Embryonic facial prominence (tissue), 1 donor: ENCODE data around the gene UBQLN4.

Experiments used
- DNase-seq: peaks from one replicate; pipeline ENCODE4 v3.0.0-alpha.2; 2016; ENCODE audit errors: extremely low spot score

Gene UBQLN4

GRCh38 chr1:156053768-156054499 lies at the start of gene UBQLN4:
Gene UBQLN4 (minus strand): TSS chr1:156053798. CDS start chr1:156053701, 97 bp downstream.
- DNase-seq, result peak; percentile 73

GRCh38 chr1:156102633-156103511 lies 49.3 kb upstream of the UBQLN4 start:
- DNase-seq, result no peak

GRCh38 chr1:156101880-156102279 lies 48.3 kb upstream of the UBQLN4 start:
- no peak for DNase-seq

DNA sequence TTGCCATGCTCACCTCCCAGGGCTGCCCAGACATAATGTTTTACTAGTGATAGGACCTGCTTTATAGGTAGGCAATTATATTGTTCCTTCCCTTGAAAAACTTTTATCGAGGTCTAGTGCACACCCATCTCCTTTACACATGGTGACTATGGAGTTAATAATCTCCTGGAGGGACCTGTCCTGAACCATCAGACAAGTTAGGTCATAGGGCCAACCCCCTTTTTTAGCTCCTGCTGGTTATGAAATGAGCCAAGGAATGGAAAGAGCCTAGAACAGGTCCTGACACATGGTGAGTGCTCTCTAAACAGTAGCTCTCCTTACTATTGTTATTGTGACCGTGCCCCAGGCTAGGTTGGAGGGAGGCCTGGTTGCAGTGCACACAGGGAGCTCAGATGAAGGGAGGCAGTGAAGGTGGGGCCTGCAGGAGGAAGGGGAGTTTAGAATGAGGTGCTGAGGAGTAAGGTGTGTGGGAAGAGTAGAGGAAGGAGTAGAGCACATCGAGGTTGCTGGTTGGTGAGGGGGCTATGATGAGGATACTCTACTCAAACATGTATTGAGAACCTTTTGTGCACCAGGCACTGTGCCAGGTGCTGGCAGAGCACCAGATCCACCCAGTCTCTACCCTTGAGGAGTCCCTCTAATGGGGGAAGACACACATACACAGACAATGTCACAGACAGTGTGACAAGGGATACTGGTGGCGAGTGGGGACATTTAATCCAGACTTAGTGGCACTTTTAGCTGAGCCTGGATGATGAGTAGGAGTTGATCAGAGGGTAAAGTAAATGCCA lies 46.8 kb upstream of the UBQLN4 start:
- no peak for DNase-seq

DNA sequence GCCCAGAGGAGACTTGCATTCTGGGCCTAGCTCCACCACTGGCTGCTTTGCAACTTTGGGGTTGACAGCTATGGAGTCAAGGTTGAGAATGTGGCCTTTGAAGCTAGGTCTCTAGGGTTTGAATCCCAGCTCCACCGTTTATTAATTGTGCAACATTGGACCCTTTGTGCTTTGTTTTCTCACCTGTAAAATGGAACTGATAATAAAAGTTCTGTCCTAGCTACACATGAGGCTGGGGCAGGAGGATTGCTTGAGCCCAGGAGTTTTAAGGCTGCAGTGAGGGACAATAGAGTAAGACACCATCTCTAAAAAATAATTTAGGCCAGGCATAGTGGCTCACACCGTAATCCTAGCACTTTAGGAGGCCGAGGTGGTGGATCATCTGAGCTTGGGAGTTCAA lies 45.7 kb upstream of the UBQLN4 start:
- no peak for DNase-seq

GRCh38 chr1:156098784-156099183 lies 45.2 kb upstream of the UBQLN4 start:
- no peak for DNase-seq

GRCh38 chr1:156097499-156098178 lies 44.0 kb upstream of the UBQLN4 start:
- no peak for DNase-seq

DNA sequence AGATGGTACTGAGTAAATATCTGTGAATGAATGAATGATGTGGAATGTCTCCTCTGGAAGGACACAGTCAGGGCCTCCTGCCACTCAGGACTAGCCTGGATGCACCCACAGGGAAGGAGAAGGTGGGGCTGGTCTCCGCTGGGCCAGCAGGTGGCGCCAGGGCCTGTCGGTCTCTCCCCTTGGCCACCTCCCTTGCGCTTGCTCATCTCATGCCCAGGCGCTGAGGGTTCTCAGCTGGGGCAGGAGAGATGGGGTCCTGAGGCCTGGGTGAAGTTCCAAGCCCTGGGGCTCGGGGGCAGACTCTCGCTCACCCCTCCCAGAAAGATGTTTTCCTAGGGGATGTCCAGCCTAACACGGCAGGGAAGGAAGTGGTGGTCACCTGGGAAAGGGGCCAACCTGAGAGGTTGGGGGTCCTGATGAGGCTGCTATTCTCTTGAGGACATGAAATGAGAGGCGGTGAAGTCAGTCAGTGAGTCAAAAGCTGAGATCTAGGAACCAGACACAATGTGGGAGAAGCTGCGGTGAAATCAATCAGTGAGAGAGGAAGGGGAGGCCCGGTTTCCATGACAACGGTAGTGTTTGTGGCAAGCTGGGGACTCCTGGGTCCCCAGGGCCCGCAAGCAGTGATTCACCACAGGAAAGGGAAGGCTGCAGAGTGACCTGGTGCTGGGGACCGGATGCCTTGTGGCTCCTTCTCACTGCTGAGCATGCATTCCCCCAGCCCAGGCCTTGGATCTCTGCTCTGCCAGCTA lies 43.2 kb upstream of the UBQLN4 start:
- DNase-seq, result no peak

DNA sequence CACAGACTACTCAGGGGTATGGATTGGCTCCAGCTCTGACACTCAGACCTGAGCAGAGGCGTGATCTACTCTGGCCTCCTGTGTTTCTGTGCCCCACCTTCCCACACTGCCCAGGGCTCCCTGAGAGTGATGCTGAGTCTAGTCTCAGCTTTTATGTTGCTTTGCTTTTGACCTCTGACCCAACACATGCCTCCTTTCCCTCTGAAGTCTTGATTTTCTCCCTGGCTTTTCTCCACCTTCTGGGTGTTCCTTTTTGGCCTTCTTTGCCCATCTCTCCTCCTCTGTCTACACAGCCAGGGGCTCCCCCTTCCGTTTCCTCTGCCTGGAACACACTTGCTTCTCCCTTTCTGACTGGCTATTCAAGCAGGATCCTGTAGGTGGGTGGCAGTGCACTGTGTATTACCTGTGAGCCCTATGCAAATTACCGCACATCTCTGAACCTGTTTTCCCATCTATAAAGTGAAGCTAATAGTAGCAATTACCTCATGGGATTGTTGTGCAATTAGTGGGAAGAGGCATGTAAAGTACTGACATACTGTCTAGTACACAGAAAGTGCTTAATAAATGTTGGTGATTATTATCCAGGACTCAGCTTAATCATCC lies 42.4 kb upstream of the UBQLN4 start:
- DNase-seq, result no peak

DNA sequence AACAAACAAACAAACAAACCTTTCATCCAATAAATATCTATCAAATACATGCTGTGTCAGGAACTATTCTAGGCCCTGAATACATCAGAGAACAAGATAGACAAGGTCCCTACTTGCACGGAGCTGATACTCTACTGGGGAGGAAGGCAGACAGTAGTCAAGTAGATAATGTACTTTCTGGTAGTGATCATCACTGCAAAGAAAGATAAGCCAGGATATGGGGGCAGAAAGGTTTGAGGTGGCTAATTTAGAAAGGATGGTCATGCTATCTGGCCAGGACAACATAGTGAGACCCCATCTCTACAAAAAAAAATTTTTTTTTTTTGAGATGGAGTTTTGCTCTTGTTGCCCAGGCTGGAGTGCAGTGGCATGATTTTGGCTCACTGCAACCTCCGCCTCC lies 38.0 kb upstream of the UBQLN4 start:
- DNase-seq, result no peak

GRCh38 chr1:156090840-156091188 lies 37.2 kb upstream of the UBQLN4 start:
- no peak for DNase-seq

- no peak for DNase-seq
Measured at GRCh38 chr1:156090138-156090839, 36.7 kb upstream of the UBQLN4 start.

DNA sequence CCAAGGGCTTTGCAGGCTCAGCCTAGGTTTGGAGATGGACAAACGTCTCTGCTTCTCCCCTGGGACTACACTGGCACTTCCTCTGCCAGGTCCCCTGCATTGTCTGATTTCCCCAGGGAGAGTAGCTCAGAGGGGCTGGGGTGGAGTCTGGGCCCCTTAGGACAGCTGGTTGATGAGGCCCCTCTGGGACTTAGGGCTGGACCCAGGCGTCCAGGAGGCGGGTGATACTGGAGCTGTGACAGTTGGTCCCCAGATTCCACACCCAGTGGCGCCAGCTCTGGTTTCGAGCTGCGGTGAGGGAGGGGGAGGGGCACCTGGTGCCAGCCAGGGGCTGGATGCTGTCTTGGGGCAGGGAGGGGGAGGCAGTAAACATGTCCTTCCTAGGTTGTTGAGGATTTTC lies 36.1 kb upstream of the UBQLN4 start:
- DNase-seq, result no peak

DNA sequence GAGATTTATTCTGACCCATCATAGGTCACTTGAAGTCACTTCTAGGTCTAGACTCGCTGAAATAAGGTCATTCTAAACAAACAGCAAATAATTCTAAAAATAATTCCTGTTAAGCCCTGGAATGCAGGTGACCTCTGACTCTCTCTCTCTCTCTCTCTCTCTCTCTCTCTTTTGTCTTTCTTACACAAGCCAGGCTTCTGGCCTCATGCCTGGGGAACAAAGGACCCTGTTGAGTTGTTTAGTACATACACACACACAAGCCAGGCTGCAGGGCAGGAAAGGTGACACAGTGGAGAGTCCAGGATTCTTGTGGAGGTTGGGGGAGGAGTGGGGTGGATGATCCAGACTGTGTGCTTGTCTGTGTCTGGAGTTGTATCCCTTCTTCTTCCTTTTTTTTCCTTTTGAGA lies 32.7 kb upstream of the UBQLN4 start:
- no peak for DNase-seq

- DNase-seq, result no peak
Measured at GRCh38 chr1:156083800-156084790, 30.5 kb upstream of the UBQLN4 start.

DNA sequence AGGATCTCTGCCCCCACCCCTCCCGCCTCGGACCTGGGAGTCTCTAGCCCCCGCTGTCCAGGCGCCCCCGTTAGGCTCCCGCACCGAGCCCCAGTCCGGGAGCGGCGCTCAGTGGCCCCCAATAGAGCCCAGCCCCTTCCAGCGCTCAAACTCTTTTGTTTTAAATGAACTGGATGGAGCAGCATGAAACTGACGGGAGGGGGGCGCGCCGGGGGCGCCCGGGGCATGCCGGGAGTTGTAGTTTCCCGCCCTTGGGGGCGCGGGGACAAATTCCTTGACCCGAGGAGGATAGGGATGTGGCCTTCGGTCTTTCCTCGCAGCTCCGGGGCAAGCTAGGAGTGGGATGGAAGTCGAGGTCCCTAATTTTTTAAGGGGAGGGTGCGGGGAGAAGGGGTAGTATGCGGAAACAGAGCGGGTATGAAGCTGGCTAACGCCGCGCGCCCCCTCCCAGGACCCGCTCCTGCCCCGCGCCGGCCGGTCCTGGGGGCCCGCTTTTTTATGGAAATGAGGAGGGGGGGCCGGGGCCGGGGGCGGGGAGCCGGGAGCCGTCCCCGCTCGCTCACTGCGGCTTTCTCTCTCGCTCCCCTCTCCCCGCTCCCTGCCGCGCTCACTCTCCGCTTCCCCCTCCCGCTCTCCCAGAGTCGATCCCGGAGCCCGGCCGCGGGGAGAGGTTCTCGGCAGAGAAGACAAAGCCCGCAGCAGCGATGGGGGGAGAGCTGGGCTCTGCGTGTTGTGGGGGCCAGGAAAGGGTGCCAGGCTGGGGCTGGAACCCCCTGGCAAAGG lies 28.9 kb upstream of the UBQLN4 start, which contains the start of gene MEX3A:
TSS of gene MEX3A (minus strand) at position 157 of the 783 bp plus-strand sequence. CDS start 467 bp downstream, outside the sequence.
- peak; percentile 86 for DNase-seq

DNA sequence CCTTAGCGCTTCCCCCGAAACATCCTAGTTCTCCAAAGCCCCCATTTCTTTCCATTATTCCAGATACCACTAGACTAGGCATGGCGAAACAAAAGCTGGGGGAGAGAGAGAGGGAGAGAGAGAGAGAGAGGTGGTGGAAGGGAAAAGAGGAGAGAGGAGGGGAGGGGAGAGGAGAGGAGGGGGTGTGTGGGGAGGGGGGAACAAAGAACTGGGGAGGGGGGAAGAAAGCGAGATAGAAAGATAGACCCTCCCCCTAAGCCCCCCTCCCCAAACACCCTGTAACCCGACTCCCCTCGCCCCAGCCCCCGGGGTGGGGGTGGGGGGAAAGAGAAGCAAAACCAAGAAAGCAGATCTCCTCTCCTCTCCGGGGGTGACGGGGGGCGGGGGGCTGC lies 28.3 kb upstream of the UBQLN4 start:
- DNase-seq, result peak; percentile 78
